SU-DHL-6 (cell line): Measurements from ENCODE around the gene GALNT14.

Experiments used
- H2AFZ ChIP-seq: fragments of 200-600 bp; sonication (generic); 2 replicates; pipeline ENCODE4 v1.6.1; 2014; ENCODE audit warnings: low read depth, mild to moderate bottlenecking, moderate library complexity, mixed read lengths, antibody characterized with exemption, low read length; ENCODE audit not compliant: severe bottlenecking
- H3F3A ChIP-seq: fragments of 200-600 bp; shearing (Covaris generic); 2 replicates; pipeline ENCODE4 v1.6.0; 2016; ENCODE audit warnings: antibody characterized with exemption, mild to moderate bottlenecking; ENCODE audit not compliant: insufficient read depth
- H3K27ac ChIP-seq: fragments of 200-600 bp; sonication (generic); 2 replicates; pipeline ENCODE4 v1.5.1; 2016; ENCODE audit warnings: low read depth, mild to moderate bottlenecking, low read length, moderate library complexity, mixed read lengths
- H3K27me3 ChIP-seq: fragments of 200-600 bp; sonication (generic), shearing (Covaris generic); 2 replicates; pipeline ENCODE4 v1.6.0; 2014; ENCODE audit warnings: mild to moderate bottlenecking, low read length
- H3K36me3 ChIP-seq: fragments of 200-600 bp; sonication (generic); 2 replicates; pipeline ENCODE4 v1.6.1; 2014; ENCODE audit warnings: mild to moderate bottlenecking, low read length, mixed read lengths
- H3K4me2 ChIP-seq: fragments of 300-600, 200-600 bp; shearing (Covaris generic), sonication (generic); 2 replicates; pipeline ENCODE4 v1.6.0; 2014; ENCODE audit warnings: low read length, low read depth, mild to moderate bottlenecking; ENCODE audit not compliant: poor library complexity, severe bottlenecking
- H3K4me3 ChIP-seq: fragments of 200-600 bp; sonication (generic); 2 replicates; pipeline ENCODE4 v1.5.1; 2014; ENCODE audit warnings: antibody characterized with exemption, low read length, mild to moderate bottlenecking, mixed read lengths; ENCODE audit not compliant: insufficient read depth, poor library complexity, severe bottlenecking
- H3K79me2 ChIP-seq: fragments of 200-600 bp; sonication (generic); 2 replicates; pipeline ENCODE4 v1.6.1; 2014; ENCODE audit warnings: mild to moderate bottlenecking, low read length, moderate library complexity; ENCODE audit not compliant: insufficient read depth
- H3K9ac ChIP-seq: fragments of 200-600 bp; sonication (generic); 2 replicates; pipeline ENCODE4 v1.7.0; 2014; ENCODE audit warnings: mild to moderate bottlenecking, low read length
- H3K9me2 ChIP-seq: fragments of 200-600 bp; sonication (generic); replicated peaks from 2 replicates; pipeline ENCODE4 v1.6.1; 2014; ENCODE audit warnings: low read length; ENCODE audit not compliant: insufficient read depth
- H3K9me3 ChIP-seq: fragments of 200-600 bp; sonication (generic); 2 replicates; pipeline ENCODE4 v1.6.1; 2014; ENCODE audit warnings: low read length, mixed read lengths; ENCODE audit not compliant: insufficient read depth
- H4K20me1 ChIP-seq: fragments of 200-600 bp; sonication (generic); 2 replicates; pipeline ENCODE4 v1.6.1; 2014; ENCODE audit warnings: low read depth, mild to moderate bottlenecking, antibody characterized with exemption, low read length, moderate library complexity, mixed read lengths
- CTCF ChIP-seq: fragments of 200-600 bp; sonication (generic); IDR thresholded peaks from one replicate; pipeline ENCODE4 v1.5.1; 2017; ENCODE audit warnings: antibody characterized with exemption, mild to moderate bottlenecking, low read length, moderate library complexity; ENCODE audit not compliant: insufficient read depth, poor library complexity, severe bottlenecking
- EZH2phosphoT487 ChIP-seq: fragments of 200-600 bp; sonication (generic), shearing (Covaris generic); conservative IDR thresholded peaks from 2 replicates; pipeline ENCODE4 v1.6.1; 2018; ENCODE audit warnings: mild to moderate bottlenecking, antibody characterized with exemption, low read length, moderate library complexity, mixed read lengths

The GALNT14 gene

GRCh38 chr2:31033032-31033431 is 105.2 kb downstream of the GALNT14 start:
- Histone ChIP-seq H3K9me2 (no peaks in the 10 kb centered on the region), H3K27ac (no peak overlapping the region), H4K20me1 (no peaks in the 10 kb centered on the region), H2AFZ (no peak overlapping the region), H3K9me3 (peaks cover 12% of the 10 kb centered on the region; the same call in 1 of the 2 replicates), H3K79me2 (no peaks in the 10 kb centered on the region), H3K9ac (no peak overlapping the region), H3K27me3 (no peaks in the 10 kb centered on the region), H3F3A (no peaks in the 10 kb centered on the region), H3K4me3 (no peak overlapping the region), H3K36me3 (no peaks in the 10 kb centered on the region), H3K4me2 (no peak overlapping the region)
- TF ChIP-seq CTCF (no peak), EZH2phosphoT487 (no peak)

GRCh38 chr2:31032475-31032874 is 105.8 kb downstream of the GALNT14 start:
- Histone ChIP-seq H3K9ac (no peak overlapping the region), H3K4me2 (no peak overlapping the region), H3K9me3 (peaks cover 9% of the 10 kb centered on the region; the same call in 1 of the 2 replicates), H4K20me1 (no peaks in the 10 kb centered on the region), H2AFZ (no peak overlapping the region), H3K79me2 (no peaks in the 10 kb centered on the region), H3F3A (no peaks in the 10 kb centered on the region), H3K27ac (no peak overlapping the region), H3K36me3 (no peaks in the 10 kb centered on the region), H3K27me3 (no peaks in the 10 kb centered on the region), H3K4me3 (no peak overlapping the region), H3K9me2 (no peaks in the 10 kb centered on the region)
- TF ChIP-seq CTCF = no peak
- no peak for TF ChIP-seq EZH2phosphoT487

- no peak overlapping the region for H3K4me3 ChIP-seq
- H3K27ac ChIP-seq = no peak overlapping the region
- H3K27me3 ChIP-seq = no peaks in the 10 kb centered on the region
- H3K36me3 ChIP-seq = no peaks in the 10 kb centered on the region
- no peak overlapping the region for H3K4me2 ChIP-seq
- TF ChIP-seq CTCF (no peak), EZH2phosphoT487 (no peak)
- no peak overlapping the region for H2AFZ ChIP-seq
- no peak overlapping the region for H3K9ac ChIP-seq
- no peaks in the 10 kb centered on the region for H3K9me2 ChIP-seq
- no peaks in the 10 kb centered on the region for H3K79me2 ChIP-seq
- no peaks in the 10 kb centered on the region for H4K20me1 ChIP-seq
- no peaks in the 10 kb centered on the region for H3K9me3 ChIP-seq
- H3F3A ChIP-seq = no peaks in the 10 kb centered on the region
These were observed 107.0 kb downstream of the GALNT14 start for GRCh38 chr2:31031132-31031706.
